K562 (cell line): ENCODE measurements around the gene RNF135. TPM values are rescaled to one million over a fixed set of nuclear protein-coding genes. Genes with fewer than 3 reads are reported as not detected.

ENCODE experiments used
- ATAC-seq: fragments of 200-7000 bp; cut with Tn5 transposase; 3 replicates; pipeline ENCODE4 v1.9.1; 2020; ENCODE audit warnings: moderate library complexity
- BruUV-seq: library from RNA; stranded (reverse); fragments of 400-500 nt; replicated peaks from 2 replicates; lab custom pipeline; 2021; lab: Mats Ljungman, UMichigan
- CTCF ChIA-PET: fragments of 300-600 bp; formaldehyde crosslinking; extraction: SDS; loops from one replicate; lab custom pipeline; 2021; ENCODE audit warnings: low intra/inter-chr PET ratio; lab: Yijun Ruan, JAX
- POLR2A ChIA-PET: fragments of 300-600, 350-650 bp; sonication (Branson Sonifier 250); formaldehyde crosslinking; extraction: SDS; loops from one replicate; lab custom pipeline; 2021; ENCODE audit warnings: antibody characterized with exemption, inconsistent platforms; lab: Yijun Ruan, JAX
- DNase-seq, 4 experiments: peaks; one replicate each; pipeline versions ENCODE4 v3.0.0 to v3.0.0-alpha.2; 2011 to 2018; ENCODE audit warnings: low spot score in 3 of 4, mixed read lengths in 3 of 4; ENCODE audit errors: extremely low read depth in 1 of 4
- FAIRE-seq: peaks from 2 replicates; lab custom pipeline; 2011; peaks lifted over from hg19 to GRCh38; lab: Jason Lieb, UNC
- H2AFZ ChIP-seq: 2 replicates; pipeline ENCODE4 v1.6.0; 2011; ENCODE audit warnings: low read depth, low read length, control low read depth, inconsistent platforms
- H3K27ac ChIP-seq: fragments of 200-600 bp; 3 replicates; pipeline ENCODE4 v1.8.0; 2011; ENCODE audit warnings: low read depth, mild to moderate bottlenecking, control low read depth, inconsistent platforms, low read length, moderate library complexity, mixed read lengths; ENCODE audit errors: extremely low read depth
- H3K27me3 ChIP-seq, 2 experiments: fragments of 300-600 bp in 1 of 2; 2 replicates in 1 of 2; 3 replicates in 1 of 2; pipeline versions ENCODE4 v1.6.0 to v1.8.0; 2011; ENCODE audit warnings: inconsistent platforms in 2 of 2, low read length in 2 of 2, mild to moderate bottlenecking in 1 of 2, mixed read lengths in 1 of 2, moderate library complexity in 1 of 2; ENCODE audit not compliant: control insufficient read depth in 2 of 2, insufficient read depth in 2 of 2
- H3K36me3 ChIP-seq: fragments of 300-600 bp; 3 replicates; pipeline ENCODE4 v1.8.0; 2011; ENCODE audit warnings: mild to moderate bottlenecking, low read length, inconsistent platforms; ENCODE audit not compliant: control insufficient read depth, insufficient read depth
- H3K4me1 ChIP-seq, 2 experiments: fragments of 200-600 bp in 1 of 2; replicated peaks in 1 of 2; 2 replicates in 1 of 2; 3 replicates in 1 of 2; pipeline versions ENCODE4 v1.5.1 to v1.8.0; 2011; ENCODE audit warnings: inconsistent platforms in 2 of 2, low read length in 2 of 2, mild to moderate bottlenecking in 1 of 2, mixed read lengths in 1 of 2, moderate library complexity in 1 of 2; ENCODE audit not compliant: control insufficient read depth in 2 of 2, insufficient read depth in 2 of 2
- H3K4me2 ChIP-seq: 2 replicates; pipeline ENCODE4 v1.6.1; 2011; ENCODE audit warnings: low read length, control low read depth, inconsistent platforms, mixed read lengths; ENCODE audit not compliant: insufficient read depth
- H3K4me3 ChIP-seq: fragments of 200-600 bp; sonication (generic), shearing (Covaris generic); 2 replicates; pipeline ENCODE4 v1.5.1; 2016; ENCODE audit warnings: control low read depth, inconsistent platforms
- H3K79me2 ChIP-seq: fragments of 200-600 bp; 3 replicates; pipeline ENCODE4 v1.8.0; 2011; ENCODE audit warnings: low read length, inconsistent platforms; ENCODE audit not compliant: control insufficient read depth, insufficient read depth
- H3K9ac ChIP-seq, 2 experiments: 2 replicates each; pipeline versions ENCODE4 v1.6.0 to v1.6.1; 2011; ENCODE audit warnings: low read depth in 2 of 2, low read length in 2 of 2, control low read depth in 1 of 2, inconsistent platforms in 1 of 2, mild to moderate bottlenecking in 1 of 2, mixed read lengths in 1 of 2; ENCODE audit not compliant: insufficient read depth in 1 of 2
- H3K9me1 ChIP-seq: one replicate; pipeline ENCODE4 v1.6.0; 2011; ENCODE audit warnings: inconsistent platforms, mild to moderate bottlenecking, low read length, moderate library complexity; ENCODE audit not compliant: control insufficient read depth, insufficient read depth
- H3K9me3 ChIP-seq: replicated peaks from 2 replicates; pipeline ENCODE4 v1.5.1; 2011; ENCODE audit warnings: low read depth, low read length, inconsistent platforms; ENCODE audit not compliant: control insufficient read depth, insufficient read depth
- H4K20me1 ChIP-seq: replicated peaks from 2 replicates; pipeline ENCODE4 v1.6.1; 2011; ENCODE audit warnings: low read length, inconsistent platforms, mixed read lengths; ENCODE audit not compliant: control insufficient read depth, insufficient read depth
- BRCA1 ChIP-seq, 2 experiments: fragments of 450-650 bp in 1 of 2; sonication (generic) in 1 of 2; formaldehyde crosslinking in 1 of 2; IDR thresholded peaks; 2 replicates each; pipeline versions ENCODE4 v1.5.0 to v1.6.1; 2017 to 2020; ENCODE audit warnings: mild to moderate bottlenecking in 1 of 2, missing genetic modification reagents in 1 of 2
- CREB1 ChIP-seq, 2 experiments: sonication (generic) in 1 of 2; formaldehyde crosslinking in 1 of 2; IDR thresholded peaks; 2 replicates each; pipeline versions ENCODE4 v1.6.1 to v1.8.0; 2012 to 2022; ENCODE audit warnings: inconsistent platforms in 1 of 2, mild to moderate bottlenecking in 1 of 2, missing genetic modification reagents in 1 of 2, moderate library complexity in 1 of 2
- ELF4 ChIP-seq: fragments of 450-650 bp; formaldehyde crosslinking; IDR thresholded peaks from 2 replicates; pipeline ENCODE4 v1.4.0; 2022; ENCODE audit warnings: missing genetic modification characterization
- MYNN ChIP-seq, 2 experiments: sonication (generic); formaldehyde crosslinking in 1 of 2; IDR thresholded peaks; 2 replicates each; pipeline versions ENCODE4 v1.5.0 to v1.6.1; 2016 to 2020; ENCODE audit warnings: antibody characterized with exemption in 1 of 2, missing genetic modification reagents in 1 of 2
- POLR3A ChIP-seq: IDR thresholded peaks from 2 replicates; pipeline ENCODE4 v1.6.1; 2011; ENCODE audit warnings: borderline replicate concordance, mild to moderate bottlenecking, moderate library complexity; ENCODE audit not compliant: insufficient read length, insufficient read depth; ENCODE audit errors: extremely low read depth
- TRIM24 ChIP-seq, 2 experiments: fragments of 450-650 bp; IDR thresholded peaks; 2 replicates each; pipeline ENCODE4 v1.6.1; 2016
- ZHX1 ChIP-seq: fragments of 150-350 bp; conservative IDR thresholded peaks from 2 replicates; pipeline ENCODE4 v1.6.1; 2014; ENCODE audit warnings: low read length
- ZKSCAN3 ChIP-seq: fragments of 250-450 bp; sonication (Bioruptor Pico); IDR thresholded peaks from 2 replicates; pipeline ENCODE4 v1.4.0; 2020
- ZNF655 ChIP-seq: fragments of 250-450 bp; sonication (Bioruptor Pico); IDR thresholded peaks from 2 replicates; pipeline ENCODE4 v1.5.0; 2021
- WGBS: fragments of 100-300 bp; shearing (Covaris generic); methylation state at CpG from one replicate; pipeline ENCODE4 v1.1.6; 2016; ENCODE audit warnings: low coverage, mixed read lengths; ENCODE audit not compliant: insufficient coverage; ENCODE audit errors: missing lambda C conversion rate; 5-methylcytosine and 5-hydroxymethylcytosine counted together
- in situ Hi-C: fragments of 300-500 bp; cut with MboI; formaldehyde crosslinking; loops from 4 replicates; pipeline ENCODE4 v1.15.0; 2018; ENCODE audit warnings: inconsistent platforms, mixed read lengths
- intact Hi-C: fragments of 100-400 bp; cut with micrococcal nuclease; formaldehyde crosslinking; loops from 2 replicates; pipeline ENCODE4 v1.14.2; 2022
- polyA plus RNA-seq, 8 experiments: library from polyadenylated mRNA; depleted of rRNA in 4 of 8; stranded (reverse) in 5 of 8; unstranded in 3 of 8; fragments of >200 nt; fragmentation: Nextera tagmentation in 2 of 8; fragmentation: Illumina TruSeq in 1 of 8; extraction: Ambion mirVana in 2 of 8; extraction: Trizol in 1 of 8; gene quantifications; 2 replicates each; pipeline versions ENCODE4 v1.2.1 to v1.2.3, GENCODE V29; 2011 to 2014; ENCODE audit warnings: inconsistent platforms in 1 of 8, missing spikeins in 1 of 8
- total RNA-seq, 7 experiments: library from RNA; depleted of rRNA in 6 of 7; stranded (reverse); fragments of >200 nt in 6 of 7; fragmentation: Illumina TruSeq in 2 of 7; extraction: Trizol in 2 of 7; gene quantifications; 2 replicates each; pipeline versions ENCODE4 v1.2.1 to v1.2.3, GENCODE V29; 2011 to 2021; ENCODE audit warnings: low replicate concordance in 1 of 7
- TF ChIP-seq, protein P1 (sequence below), 2 experiments: fragments of 450-650 bp in 1 of 2; IDR thresholded peaks; 2 replicates each; pipeline ENCODE4 v1.6.1; 2011 to 2017; ENCODE audit warnings: low read depth in 2 of 2, antibody characterized with exemption in 1 of 2, borderline replicate concordance in 1 of 2, low read length in 1 of 2, mild to moderate bottlenecking in 1 of 2, mixed read lengths in 1 of 2; ENCODE audit not compliant: control insufficient read depth in 1 of 2

Gene RNF135
- total and polyA plus RNA-seq, 9 of the 15 experiments (the other 6 are each of a cell fraction or from before 2014, with no cell fraction given): 0.08 TPM; not detected in 8

DNA sequence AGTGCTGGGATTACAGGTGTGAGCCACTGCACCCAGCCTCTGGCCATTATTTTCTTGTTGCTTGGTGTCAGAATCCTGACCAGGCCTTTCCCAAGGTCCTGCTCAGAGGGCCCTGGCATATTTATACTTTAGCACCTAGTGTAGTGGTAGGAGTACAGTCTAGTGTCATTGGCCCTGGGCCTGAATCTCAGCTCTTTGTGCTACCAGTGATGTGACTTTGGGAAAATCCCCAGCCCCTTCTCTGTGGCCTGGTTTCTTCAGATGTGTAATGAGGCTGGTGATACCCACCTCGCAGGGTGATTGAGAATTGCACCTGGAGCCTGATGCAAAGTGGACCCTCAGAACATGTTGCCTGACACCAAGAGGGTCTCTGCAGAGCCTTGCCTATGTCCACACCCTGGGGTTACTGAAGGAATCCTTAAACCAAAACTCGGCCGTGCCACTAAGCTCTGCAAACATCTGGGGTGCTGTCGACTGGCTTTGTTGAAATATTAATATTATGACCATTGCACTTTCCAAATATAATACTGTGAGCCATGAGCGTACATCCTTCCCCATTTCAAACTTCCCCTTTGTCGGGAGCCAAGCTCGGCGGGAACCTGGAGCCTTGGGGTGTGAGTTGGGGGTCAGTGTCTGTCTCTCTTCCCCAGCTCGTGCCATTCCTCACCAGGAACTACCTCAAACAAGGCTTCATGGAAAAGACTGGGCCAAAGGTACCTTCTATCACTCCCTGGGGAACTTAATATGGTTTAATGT is 18.0 kb upstream of the RNF135 start (continued):
- no peak for TF ChIP-seq ZNF655 (CRISPR knock-in tag)
- TF ChIP-seq BRCA1 (IDR thresholded peaks at IDR 0.05): no peak
- no peak for TF ChIP-seq BRCA1 (CRISPR knock-in tag; IDR thresholded peaks at IDR 0.05)
- TF ChIP-seq CREB1 (IDR thresholded peaks at IDR 0.05): no peak
- TF ChIP-seq CREB1 (CRISPR knock-in tag; IDR thresholded peaks at IDR 0.05): no peak
- TF ChIP-seq, all 486 proteins: peak for 0

DNA sequence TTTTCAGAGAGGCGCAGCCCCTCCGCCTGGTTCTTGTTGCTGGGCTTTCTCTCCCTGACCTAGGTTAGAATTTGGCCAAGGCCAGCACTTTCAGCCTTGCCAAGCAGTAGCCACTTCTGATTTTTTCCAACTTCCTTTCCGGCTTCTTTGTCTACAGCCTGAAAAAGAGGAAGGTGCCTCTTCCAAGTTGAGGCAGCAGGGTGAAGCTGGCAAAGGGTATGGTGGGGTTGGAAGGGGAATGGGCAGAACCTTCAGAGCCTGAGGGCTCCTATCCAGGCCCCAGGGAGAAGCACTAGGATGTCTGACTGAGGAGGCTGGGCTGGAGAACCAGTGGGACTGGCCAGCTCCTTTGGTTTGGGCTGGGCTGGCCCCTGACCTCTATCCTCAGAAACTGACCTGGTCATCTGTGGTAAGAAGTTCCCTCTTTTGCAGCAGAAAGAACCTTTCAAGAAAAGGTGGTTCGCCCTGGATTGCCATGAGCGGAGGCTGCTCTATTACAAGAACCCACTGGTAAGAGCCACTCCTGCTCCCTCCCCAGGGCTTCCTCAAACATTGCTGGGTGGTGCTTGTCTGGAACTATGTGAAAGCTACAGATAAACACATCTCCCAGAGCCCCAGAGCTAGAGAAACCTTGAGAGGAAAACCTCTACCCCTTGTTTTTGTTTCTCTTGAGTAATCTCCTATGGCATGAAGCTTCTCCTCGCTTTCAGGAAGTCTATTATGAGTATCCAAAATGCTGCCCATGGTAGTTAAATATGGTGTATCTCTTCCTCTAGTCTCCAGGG is 16.6 kb upstream of the RNF135 start:
- POLR2A ChIA-PET: interaction anchor here (0.6 to 0.7 kb wide), 2 partner anchors 1777 to 1928 kb away, joined by 3 read pairs; no protein-coding TSS in a partner anchor
- no peak overlapping the region for H3K4me3 ChIP-seq
- ATAC-seq (peak; percentile 58), DNase-seq (peak in 1 of 4 experiments; percentile 17), FAIRE-seq (peak; percentile 26)
- H3K79me2 ChIP-seq: no peaks in the 10 kb centered on the region
- intact Hi-C loops: no loop called here
- H3K9ac ChIP-seq: no peak overlapping the region
- H3K36me3 ChIP-seq: no peaks in the 10 kb centered on the region
- BruUV-seq: no TSS peak
- CTCF ChIA-PET: no interaction called here
- H3K9me1 ChIP-seq: no peaks in the 10 kb centered on the region
- H3K4me2 ChIP-seq: no peak overlapping the region
- in situ Hi-C loops: no loop called here
- peaks cover 2 to 21% of the 10 kb centered on the region in 2 experiments; a peak in 4 of 5 replicates for H3K27me3 ChIP-seq
- no peaks in the 10 kb centered on the region; the same call in 1 of the 2 replicates for H4K20me1 ChIP-seq
- no peaks in the 10 kb centered on the region for H3K9me3 ChIP-seq
- H3K4me1 ChIP-seq: no peaks in the 10 kb centered on the region
- H3K27ac ChIP-seq: no peak overlapping the region
- 28% methylated on average over 6 of the region's 6 CpGs for WGBS
- H2AFZ ChIP-seq: no peak overlapping the region
- TF ChIP-seq POLR3A (no peak), MYNN (IDR thresholded peaks at IDR 0.05) (no peak), MYNN (CRISPR knock-in tag; IDR thresholded peaks at IDR 0.05) (no peak), ZKSCAN3 (no peak), TRIM24 (IDR thresholded peaks at IDR 0.05) (no peak), ZHX1 (no peak), ELF4 (CRISPR knock-in tag) (no peak)
- TF ChIP-seq, protein P1, sequence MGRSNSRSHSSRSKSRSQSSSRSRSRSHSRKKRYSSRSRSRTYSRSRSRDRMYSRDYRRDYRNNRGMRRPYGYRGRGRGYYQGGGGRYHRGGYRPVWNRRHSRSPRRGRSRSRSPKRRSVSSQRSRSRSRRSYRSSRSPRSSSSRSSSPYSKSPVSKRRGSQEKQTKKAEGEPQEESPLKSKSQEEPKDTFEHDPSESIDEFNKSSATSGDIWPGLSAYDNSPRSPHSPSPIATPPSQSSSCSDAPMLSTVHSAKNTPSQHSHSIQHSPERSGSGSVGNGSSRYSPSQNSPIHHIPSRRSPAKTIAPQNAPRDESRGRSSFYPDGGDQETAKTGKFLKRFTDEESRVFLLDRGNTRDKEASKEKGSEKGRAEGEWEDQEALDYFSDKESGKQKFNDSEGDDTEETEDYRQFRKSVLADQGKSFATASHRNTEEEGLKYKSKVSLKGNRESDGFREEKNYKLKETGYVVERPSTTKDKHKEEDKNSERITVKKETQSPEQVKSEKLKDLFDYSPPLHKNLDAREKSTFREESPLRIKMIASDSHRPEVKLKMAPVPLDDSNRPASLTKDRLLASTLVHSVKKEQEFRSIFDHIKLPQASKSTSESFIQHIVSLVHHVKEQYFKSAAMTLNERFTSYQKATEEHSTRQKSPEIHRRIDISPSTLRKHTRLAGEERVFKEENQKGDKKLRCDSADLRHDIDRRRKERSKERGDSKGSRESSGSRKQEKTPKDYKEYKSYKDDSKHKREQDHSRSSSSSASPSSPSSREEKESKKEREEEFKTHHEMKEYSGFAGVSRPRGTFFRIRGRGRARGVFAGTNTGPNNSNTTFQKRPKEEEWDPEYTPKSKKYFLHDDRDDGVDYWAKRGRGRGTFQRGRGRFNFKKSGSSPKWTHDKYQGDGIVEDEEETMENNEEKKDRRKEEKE (IDR thresholded peaks at IDR 0.05; ENCODE audit: borderline replicate concordance in 1 of 2, control insufficient read depth in 1 of 2, low read depth in 2 of 2, low read length in 1 of 2): no peak
